HepG2 (cell line): Measurements from ENCODE around the gene CNOT6. TPM values are rescaled to one million over a fixed set of nuclear protein-coding genes. Genes with fewer than 3 reads are reported as not detected.

Experiments
- ARNT2 ChIP-seq: sonication (generic); formaldehyde crosslinking; IDR thresholded peaks from 2 replicates; pipeline ENCODE4 v1.8.0; 2022; ENCODE audit warnings: mild to moderate bottlenecking, low read depth, missing genetic modification reagents, moderate library complexity
- CEBPG ChIP-seq: IDR thresholded peaks from 2 replicates; pipeline ENCODE4 v1.6.1; 2016
- CHD4 ChIP-seq: fragments of 200-600 bp; sonication (generic); IDR thresholded peaks from 2 replicates; pipeline ENCODE4 v1.7.0; 2017; ENCODE audit warnings: mild to moderate bottlenecking, low read length, borderline replicate concordance
- DDIT3 ChIP-seq: sonication (generic); formaldehyde crosslinking; IDR thresholded peaks from 2 replicates; pipeline ENCODE4 v1.4.0; 2020; ENCODE audit warnings: mild to moderate bottlenecking, missing genetic modification reagents
- HES4 ChIP-seq: sonication (generic); formaldehyde crosslinking; IDR thresholded peaks from 2 replicates; pipeline ENCODE4 v1.9.0; 2021; ENCODE audit warnings: mild to moderate bottlenecking, missing genetic modification reagents, borderline replicate concordance
- HMG20A ChIP-seq: IDR thresholded peaks from 2 replicates; pipeline ENCODE4 v1.6.1; 2016; ENCODE audit warnings: borderline replicate concordance
- KAT7 ChIP-seq: IDR thresholded peaks from 2 replicates; pipeline ENCODE4 v1.6.1; 2018; ENCODE audit warnings: borderline replicate concordance, missing compliant biosample characterization
- MED13 ChIP-seq: sonication (generic); formaldehyde crosslinking; IDR thresholded peaks from 2 replicates; pipeline ENCODE4 v1.5.0; 2020; ENCODE audit warnings: missing genetic modification reagents
- NFE2L2 ChIP-seq: fragments of 150-350 bp; IDR thresholded peaks from 2 replicates; pipeline ENCODE4 v1.6.1; 2014; ENCODE audit warnings: low read length
- NRL ChIP-seq: sonication (generic); formaldehyde crosslinking; IDR thresholded peaks from 2 replicates; pipeline ENCODE4 v1.5.0; 2020; ENCODE audit warnings: missing genetic modification reagents, mild to moderate bottlenecking, moderate library complexity, borderline replicate concordance
- PAXIP1 ChIP-seq: sonication (generic); formaldehyde crosslinking; conservative IDR thresholded peaks from 2 replicates; pipeline ENCODE4 v1.4.0; 2020; ENCODE audit warnings: mild to moderate bottlenecking, missing genetic modification reagents, moderate library complexity
- ZBTB46 ChIP-seq: sonication (generic); formaldehyde crosslinking; IDR thresholded peaks from 2 replicates; pipeline ENCODE4 v1.4.0; 2020; ENCODE audit warnings: mild to moderate bottlenecking, missing genetic modification reagents, borderline replicate concordance
- ZNF142 ChIP-seq: sonication (generic); formaldehyde crosslinking; IDR thresholded peaks from 2 replicates; pipeline ENCODE4 v1.4.0; 2020; ENCODE audit warnings: missing genetic modification reagents
- ZNF263 ChIP-seq: sonication (generic); formaldehyde crosslinking; IDR thresholded peaks from 2 replicates; pipeline ENCODE4 v1.4.0; 2020; ENCODE audit warnings: missing genetic modification reagents
- ZNF530 ChIP-seq: sonication (generic); formaldehyde crosslinking; IDR thresholded peaks from 2 replicates; pipeline ENCODE4 v1.5.0; 2020; ENCODE audit warnings: low read depth, mild to moderate bottlenecking, missing genetic modification reagents
- polyA plus RNA-seq, 8 experiments: library from polyadenylated mRNA; depleted of rRNA in 3 of 8; stranded (reverse) in 7 of 8; unstranded in 1 of 8; fragments of >200 nt; fragmentation: Illumina TruSeq in 4 of 8; extraction: Trizol in 4 of 8; gene quantifications; 2 replicates each; pipeline versions ENCODE4 v1.2.1 to v1.2.3, GENCODE V29; 2011 to 2016; ENCODE audit warnings: low read depth in 4 of 8, missing spikeins in 1 of 8, mixed read lengths in 1 of 8; ENCODE audit not compliant: insufficient read depth in 1 of 8
- total RNA-seq, 5 experiments: library from RNA; depleted of rRNA; stranded (reverse); fragments of >200 nt; fragmentation: Illumina TruSeq; extraction: Trizol; gene quantifications; 2 replicates each; pipeline ENCODE4 v1.2.3, GENCODE V29; 2016; ENCODE audit warnings: low read depth in 1 of 5
- TF ChIP-seq, protein P1 (sequence below): sonication (generic); formaldehyde crosslinking; IDR thresholded peaks from 2 replicates; pipeline ENCODE4 v1.5.0; 2020; ENCODE audit warnings: missing genetic modification reagents

CNOT6 gene
- total and polyA plus RNA-seq, 2 of the 13 experiments (the other 11 are each of a cell fraction or from before 2014, with no cell fraction given), result 8.8 to 9.1 TPM

GRCh38 chr5:180494510-180495181 lies 467 bp downstream of the CNOT6 start (continued):
- TF ChIP-seq ZNF142 (no peak), HES4 (CRISPR knock-in tag) (peak; percentile 4; the same call in 1 of the 2 replicates), CHD4 (no peak), ZNF530 (no peak), ARNT2 (no peak), PAXIP1 (CRISPR knock-in tag) (no peak), HMG20A (CRISPR knock-in tag) (no peak), NRL (no peak; the same call in 1 of the 2 replicates), ZNF263 (CRISPR knock-in tag) (no peak), CEBPG (CRISPR knock-in tag) (no peak), MED13 (CRISPR knock-in tag) (no peak), DDIT3 (CRISPR knock-in tag) (no peak), KAT7 (CRISPR knock-in tag) (peak; percentile 80; the same call in 1 of the 2 replicates), ZBTB46 (no peak), NFE2L2 (no peak)
- TF ChIP-seq, protein P1, sequence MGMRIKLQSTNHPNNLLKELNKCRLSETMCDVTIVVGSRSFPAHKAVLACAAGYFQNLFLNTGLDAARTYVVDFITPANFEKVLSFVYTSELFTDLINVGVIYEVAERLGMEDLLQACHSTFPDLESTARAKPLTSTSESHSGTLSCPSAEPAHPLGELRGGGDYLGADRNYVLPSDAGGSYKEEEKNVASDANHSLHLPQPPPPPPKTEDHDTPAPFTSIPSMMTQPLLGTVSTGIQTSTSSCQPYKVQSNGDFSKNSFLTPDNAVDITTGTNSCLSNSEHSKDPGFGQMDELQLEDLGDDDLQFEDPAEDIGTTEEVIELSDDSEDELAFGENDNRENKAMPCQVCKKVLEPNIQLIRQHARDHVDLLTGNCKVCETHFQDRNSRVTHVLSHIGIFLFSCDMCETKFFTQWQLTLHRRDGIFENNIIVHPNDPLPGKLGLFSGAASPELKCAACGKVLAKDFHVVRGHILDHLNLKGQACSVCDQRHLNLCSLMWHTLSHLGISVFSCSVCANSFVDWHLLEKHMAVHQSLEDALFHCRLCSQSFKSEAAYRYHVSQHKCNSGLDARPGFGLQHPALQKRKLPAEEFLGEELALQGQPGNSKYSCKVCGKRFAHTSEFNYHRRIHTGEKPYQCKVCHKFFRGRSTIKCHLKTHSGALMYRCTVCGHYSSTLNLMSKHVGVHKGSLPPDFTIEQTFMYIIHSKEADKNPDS (CRISPR knock-in tag), result no peak
